Diencephalon (tissue), 1 donor: Measurements from ENCODE around the gene ZNF18. TPM values are rescaled to one million over a fixed set of nuclear protein-coding genes. Genes with fewer than 3 reads are reported as not detected.

Source experiments
- small RNA-seq: library from RNA; depleted of rRNA; stranded (forward); fragments of <200 nt; gene quantifications from one replicate; pipeline ENCODE3, GENCODE V24; 2014
- total RNA-seq: library from RNA; depleted of rRNA; stranded (reverse); fragments of >200 nt; gene quantifications from one replicate; pipeline ENCODE4 v1.2.3, GENCODE V29; 2014

The ZNF18 gene, protein sequence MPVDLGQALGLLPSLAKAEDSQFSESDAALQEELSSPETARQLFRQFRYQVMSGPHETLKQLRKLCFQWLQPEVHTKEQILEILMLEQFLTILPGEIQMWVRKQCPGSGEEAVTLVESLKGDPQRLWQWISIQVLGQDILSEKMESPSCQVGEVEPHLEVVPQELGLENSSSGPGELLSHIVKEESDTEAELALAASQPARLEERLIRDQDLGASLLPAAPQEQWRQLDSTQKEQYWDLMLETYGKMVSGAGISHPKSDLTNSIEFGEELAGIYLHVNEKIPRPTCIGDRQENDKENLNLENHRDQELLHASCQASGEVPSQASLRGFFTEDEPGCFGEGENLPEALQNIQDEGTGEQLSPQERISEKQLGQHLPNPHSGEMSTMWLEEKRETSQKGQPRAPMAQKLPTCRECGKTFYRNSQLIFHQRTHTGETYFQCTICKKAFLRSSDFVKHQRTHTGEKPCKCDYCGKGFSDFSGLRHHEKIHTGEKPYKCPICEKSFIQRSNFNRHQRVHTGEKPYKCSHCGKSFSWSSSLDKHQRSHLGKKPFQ
- total RNA-seq: 15.7 TPM

GRCh38 chr17:11997147-11997971 lies at the start of gene ZNF18:
Gene ZNF18 (minus strand): TSS chr17:11997475. CDS start chr17:11992829, 4,646 bp downstream.

GRCh38 chr17:12020642-12021622 lies 23.7 kb upstream of the ZNF18 start, which contains the start of gene MAP2K4:
Gene MAP2K4 (plus strand): TSS chr17:12020877. CDS start chr17:12020887, 10 bp downstream.

Small RNA genes within 50 kb of the gene (small RNA-seq; reads per million reads assigned to genes)
- gene RNU11-2P: not detected

Other genes starting within 250 kb of the ZNF18 start
- gene MAP2K4, start 23.4 kb upstream of the ZNF18 start, total RNA-seq: 129 TPM